ENCODE measurements around the gene TMEM72.

DNA sequence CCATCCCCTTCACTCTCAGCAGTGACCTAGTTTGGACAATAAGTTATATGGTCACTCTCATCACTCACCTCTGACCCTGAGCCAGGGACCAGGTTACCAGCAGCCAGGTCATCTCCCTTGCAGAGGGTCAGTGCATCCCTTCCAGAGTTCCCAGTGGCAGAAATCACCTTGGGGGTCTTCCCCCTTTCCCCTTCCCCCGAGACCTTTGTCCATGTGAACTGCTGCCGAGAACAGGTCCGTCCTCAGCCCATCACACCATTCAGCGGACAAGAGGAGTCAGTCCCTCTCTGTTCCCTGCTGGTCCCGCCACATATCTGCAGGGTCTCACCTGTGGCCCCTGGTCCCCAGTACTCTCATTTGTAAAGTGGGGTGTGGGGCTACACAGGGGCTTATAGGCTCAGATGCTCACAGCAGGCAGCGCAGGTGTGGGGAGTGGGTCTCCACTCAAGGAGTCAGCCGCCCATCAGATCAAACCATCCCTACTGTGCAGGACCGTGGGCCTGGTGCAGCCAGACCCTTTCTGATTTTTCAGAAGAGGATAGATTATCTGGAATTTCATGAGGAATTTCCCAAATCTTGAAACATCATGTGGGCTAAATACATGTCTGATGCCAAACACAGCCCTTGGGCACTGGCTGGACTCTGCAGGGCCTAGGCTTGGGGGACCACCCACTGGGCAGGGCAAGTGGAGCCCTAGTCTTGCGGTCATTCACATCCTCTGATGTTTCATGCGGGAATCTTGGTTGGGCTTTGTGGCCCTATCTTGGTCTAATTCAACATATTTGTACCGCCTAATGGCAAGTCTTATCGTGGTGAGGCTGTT lies 61.0 kb downstream of the TMEM72 start:
- TF ChIP-seq, protein P1, sequence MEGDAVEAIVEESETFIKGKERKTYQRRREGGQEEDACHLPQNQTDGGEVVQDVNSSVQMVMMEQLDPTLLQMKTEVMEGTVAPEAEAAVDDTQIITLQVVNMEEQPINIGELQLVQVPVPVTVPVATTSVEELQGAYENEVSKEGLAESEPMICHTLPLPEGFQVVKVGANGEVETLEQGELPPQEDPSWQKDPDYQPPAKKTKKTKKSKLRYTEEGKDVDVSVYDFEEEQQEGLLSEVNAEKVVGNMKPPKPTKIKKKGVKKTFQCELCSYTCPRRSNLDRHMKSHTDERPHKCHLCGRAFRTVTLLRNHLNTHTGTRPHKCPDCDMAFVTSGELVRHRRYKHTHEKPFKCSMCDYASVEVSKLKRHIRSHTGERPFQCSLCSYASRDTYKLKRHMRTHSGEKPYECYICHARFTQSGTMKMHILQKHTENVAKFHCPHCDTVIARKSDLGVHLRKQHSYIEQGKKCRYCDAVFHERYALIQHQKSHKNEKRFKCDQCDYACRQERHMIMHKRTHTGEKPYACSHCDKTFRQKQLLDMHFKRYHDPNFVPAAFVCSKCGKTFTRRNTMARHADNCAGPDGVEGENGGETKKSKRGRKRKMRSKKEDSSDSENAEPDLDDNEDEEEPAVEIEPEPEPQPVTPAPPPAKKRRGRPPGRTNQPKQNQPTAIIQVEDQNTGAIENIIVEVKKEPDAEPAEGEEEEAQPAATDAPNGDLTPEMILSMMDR (conservative IDR thresholded peaks at IDR 0.05) = no peak
- no peak for TF ChIP-seq EZH2 (IDR thresholded peaks at IDR 0.05; ENCODE audit: low read depth)
